WTC11 (cell line): ENCODE results near the gene PRKAG2. TPM values are rescaled to one million over a fixed set of nuclear protein-coding genes. Genes with fewer than 3 reads are reported as not detected.

Experiments used
- ATAC-seq: fragments of 200-7000 bp; cut with Tn5 transposase; 2 replicates; pipeline ENCODE4 v1.10.0; 2021; ENCODE audit warnings: mild to moderate bottlenecking, moderate library complexity
- CTCF ChIA-PET: fragments of 300-600 bp; sonication (Branson Sonifier 250); formaldehyde crosslinking; loops from one replicate; lab custom pipeline; 2021; ENCODE audit warnings: antibody characterized with exemption; lab: Charles Lee
- POLR2A ChIA-PET: fragments of 350-600 bp; sonication (Branson Sonifier 250); formaldehyde crosslinking; loops from one replicate; lab custom pipeline; 2021; ENCODE audit warnings: antibody characterized with exemption; lab: Charles Lee
- DNase-seq: peaks from one replicate; pipeline ENCODE4 v3.0.0; 2021; ENCODE audit warnings: low spot score
- H3K27ac Mint-ChIP-seq: 2 replicates; pipeline ENCODE4 v1.8.0; 2021; ENCODE audit warnings: mixed read lengths
- H3K27me3 Mint-ChIP-seq: 2 replicates; pipeline ENCODE4 v1.8.0; 2021; ENCODE audit warnings: low read depth, mild to moderate bottlenecking, moderate library complexity, mixed read lengths
- H3K36me3 Mint-ChIP-seq: 2 replicates; pipeline ENCODE4 v1.8.0; 2021; ENCODE audit warnings: mixed read lengths
- H3K4me1 Mint-ChIP-seq: 2 replicates; pipeline ENCODE4 v1.8.0; 2022; ENCODE audit warnings: mixed read lengths
- H3K4me3 Mint-ChIP-seq: 2 replicates; pipeline ENCODE4 v1.8.0; 2021; ENCODE audit warnings: mild to moderate bottlenecking, moderate library complexity, mixed read lengths
- H3K9me3 Mint-ChIP-seq: 2 replicates; pipeline ENCODE4 v1.8.0; 2021; ENCODE audit warnings: mixed read lengths
- CREB1 ChIP-seq: sonication (generic); formaldehyde crosslinking; IDR thresholded peaks from 2 replicates; pipeline ENCODE4 v1.8.0; 2023; ENCODE audit warnings: mild to moderate bottlenecking, missing genetic modification reagents
- GRHL2 ChIP-seq: fragments of 250-450 bp; sonication (Bioruptor Pico); IDR thresholded peaks from 2 replicates; pipeline ENCODE4 v1.8.0; 2022; ENCODE audit warnings: mild to moderate bottlenecking, moderate library complexity; ENCODE audit not compliant: insufficient replicate concordance, severe bottlenecking
- IRF2 ChIP-seq: sonication (generic); formaldehyde crosslinking; IDR thresholded peaks from 2 replicates; pipeline ENCODE4 v1.8.0; 2022; ENCODE audit warnings: low read depth, missing genetic modification reagents, borderline replicate concordance
- JUN ChIP-seq: sonication (generic); formaldehyde crosslinking; IDR thresholded peaks from 2 replicates; pipeline ENCODE4 v1.8.0; 2023; ENCODE audit warnings: mild to moderate bottlenecking, missing genetic modification reagents
- NFE2L1 ChIP-seq: sonication (generic); formaldehyde crosslinking; IDR thresholded peaks from 2 replicates; pipeline ENCODE4 v1.8.1; 2023; ENCODE audit warnings: missing genetic modification reagents
- NR3C1 ChIP-seq: sonication (generic); formaldehyde crosslinking; conservative IDR thresholded peaks from 2 replicates; pipeline ENCODE4 v1.8.1; 2023; ENCODE audit warnings: low read depth, mild to moderate bottlenecking, missing genetic modification reagents
- SMAD4 ChIP-seq: sonication (generic); formaldehyde crosslinking; IDR thresholded peaks from 2 replicates; pipeline ENCODE4 v1.8.0; 2022; ENCODE audit warnings: mild to moderate bottlenecking, missing genetic modification reagents
- SOX15 ChIP-seq: fragments of 250-450 bp; sonication (Bioruptor Pico); IDR thresholded peaks from 2 replicates; pipeline ENCODE4 v1.9.0; 2021; ENCODE audit warnings: mild to moderate bottlenecking
- ZNF121 ChIP-seq: sonication (generic); formaldehyde crosslinking; IDR thresholded peaks from 2 replicates; pipeline ENCODE4 v1.8.0; 2023; ENCODE audit warnings: missing genetic modification reagents
- ZNF396 ChIP-seq: fragments of 250-450 bp; sonication (Bioruptor Pico); IDR thresholded peaks from 2 replicates; pipeline ENCODE4 v1.8.0; 2021; ENCODE audit warnings: mild to moderate bottlenecking, moderate library complexity, borderline replicate concordance
- ZNF416 ChIP-seq: fragments of 250-450 bp; sonication (Bioruptor Pico); IDR thresholded peaks from 2 replicates; pipeline ENCODE4 v1.9.0; 2021; ENCODE audit warnings: mild to moderate bottlenecking, inconsistent platforms
- ZNF423 ChIP-seq: fragments of 250-450 bp; sonication (Bioruptor Pico); IDR thresholded peaks from 2 replicates; pipeline ENCODE4 v2.1.2; 2022; ENCODE audit warnings: mild to moderate bottlenecking, moderate library complexity
- total RNA-seq: library from RNA; stranded (reverse); gene quantifications from 3 replicates; pipeline ENCODE4 v1.2.3, GENCODE V29; 2021
- TF ChIP-seq, protein P1 (sequence below): sonication (generic); formaldehyde crosslinking; IDR thresholded peaks from 2 replicates; pipeline ENCODE4 v1.8.0; 2022; ENCODE audit warnings: mild to moderate bottlenecking, missing genetic modification reagents
- TF ChIP-seq, protein P2 (sequence below): sonication (generic); formaldehyde crosslinking; IDR thresholded peaks from 2 replicates; pipeline ENCODE4 v1.8.1; 2023; ENCODE audit warnings: mild to moderate bottlenecking, missing genetic modification reagents
- TF ChIP-seq, protein P3 (sequence below): sonication (generic); formaldehyde crosslinking; IDR thresholded peaks from 2 replicates; pipeline ENCODE4 v1.8.1; 2023; ENCODE audit warnings: mild to moderate bottlenecking, missing genetic modification reagents, moderate library complexity
- TF ChIP-seq, protein P4 (sequence below): sonication (generic); formaldehyde crosslinking; conservative IDR thresholded peaks from 2 replicates; pipeline ENCODE4 v1.8.1; 2022; ENCODE audit warnings: mild to moderate bottlenecking, missing genetic modification reagents
- TF ChIP-seq, protein P5 (sequence below): sonication (generic); formaldehyde crosslinking; IDR thresholded peaks from 2 replicates; pipeline ENCODE4 v1.8.0; 2022; ENCODE audit warnings: mild to moderate bottlenecking, missing genetic modification reagents
- TF ChIP-seq, protein P6 (sequence below): sonication (generic); formaldehyde crosslinking; conservative IDR thresholded peaks from 2 replicates; pipeline ENCODE4 v1.8.1; 2023; ENCODE audit warnings: mild to moderate bottlenecking, low read depth, missing genetic modification reagents, moderate library complexity
- TF ChIP-seq, protein P7 (sequence below): sonication (generic); formaldehyde crosslinking; IDR thresholded peaks from 2 replicates; pipeline ENCODE4 v1.8.1; 2022; ENCODE audit warnings: missing genetic modification reagents, borderline replicate concordance

The PRKAG2 gene
- total RNA-seq, 1 experiment from 2014 or later: 20.3 TPM

DNA sequence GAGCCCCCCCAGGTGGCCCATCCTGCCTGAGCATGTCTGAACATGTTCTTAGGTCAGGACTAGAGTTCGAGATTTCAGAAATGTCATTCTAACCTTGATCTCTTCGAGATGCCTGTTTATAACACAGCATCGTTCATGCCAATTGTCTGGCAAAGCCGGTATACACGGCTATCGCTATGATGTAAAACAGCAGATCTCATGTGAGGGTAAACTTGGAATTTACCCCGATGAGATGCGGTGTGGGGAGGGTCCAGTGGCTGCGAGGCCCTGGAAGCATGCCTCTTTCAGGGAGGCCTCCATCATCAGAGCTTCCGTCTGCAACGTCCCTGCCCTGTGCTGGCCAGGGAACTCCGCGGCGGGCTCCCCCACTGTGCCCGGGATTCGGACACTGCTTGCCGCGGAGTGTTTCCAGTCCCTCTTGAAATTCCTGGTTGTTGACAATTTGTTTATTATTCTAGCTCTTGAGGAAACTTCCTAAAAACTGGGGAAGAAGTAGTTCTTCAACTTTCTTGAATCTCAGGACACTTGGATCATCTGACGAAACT lies 188.6 kb downstream of the PRKAG2 start:
- Mint-ChIP-seq H3K9me3 (no peaks in the 10 kb centered on the region), H3K36me3 (no peaks in the 10 kb centered on the region), H3K27me3 (peaks cover 4% of the 10 kb centered on the region), H3K27ac (no peak overlapping the region), H3K4me1 (peaks cover 32% of the 10 kb centered on the region), H3K4me3 (no peak overlapping the region)
- ATAC-seq (no peak), DNase-seq (no peak)
- ChIA-PET CTCF (interaction anchor here (0.9 to 2.7 kb wide), 2 partner anchors 8 to 48 kb away, joined by 3 to 7 read pairs; no protein-coding TSS in a partner anchor), POLR2A (no interaction called here)
- TF ChIP-seq SMAD4 (no peak), NR3C1 (CRISPR knock-in tag) (no peak), IRF2 (CRISPR knock-in tag) (no peak), ZNF121 (CRISPR knock-in tag) (no peak)
- TF ChIP-seq, protein P1, sequence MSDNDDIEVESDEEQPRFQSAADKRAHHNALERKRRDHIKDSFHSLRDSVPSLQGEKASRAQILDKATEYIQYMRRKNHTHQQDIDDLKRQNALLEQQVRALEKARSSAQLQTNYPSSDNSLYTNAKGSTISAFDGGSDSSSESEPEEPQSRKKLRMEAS (CRISPR knock-in tag): no peak

DNA sequence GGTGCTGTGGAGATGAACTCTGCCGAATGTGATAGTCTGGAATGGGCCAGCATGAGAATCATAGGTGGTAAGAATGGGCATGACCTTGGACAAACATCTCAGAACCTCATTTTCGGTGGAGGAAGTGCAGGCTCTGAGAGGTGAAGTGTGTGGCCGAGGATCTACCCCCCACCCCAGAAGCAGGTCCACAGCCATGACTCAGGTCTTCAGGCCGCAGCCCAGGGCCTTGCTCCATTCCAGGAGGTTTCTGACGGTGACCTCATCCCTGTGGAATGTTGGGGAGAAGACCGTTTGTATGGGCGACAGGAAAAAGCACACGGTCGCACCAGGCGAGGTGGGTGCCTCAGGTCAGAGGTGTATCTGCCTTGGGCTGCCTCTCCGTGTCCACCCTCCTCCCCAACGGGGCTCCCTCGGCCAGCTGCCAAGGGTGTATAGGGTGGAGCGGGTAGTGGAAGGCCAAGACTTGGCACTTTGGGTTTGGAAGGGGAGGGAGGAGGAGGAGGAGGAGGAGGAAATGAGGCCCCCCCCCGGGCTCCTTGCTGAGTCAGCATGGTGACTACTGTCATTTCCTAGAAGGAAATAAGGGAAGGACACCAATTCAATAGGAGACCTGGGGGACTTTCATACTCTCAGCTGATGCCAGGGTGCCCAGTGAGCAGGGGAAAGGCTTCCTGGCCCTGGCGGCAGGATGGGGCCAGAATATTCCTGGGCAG lies 189.2 kb downstream of the PRKAG2 start:
- ChIA-PET POLR2A (no interaction called here), CTCF (interaction anchor here (0.9 kb wide), 1 partner anchor 9 kb away, joined by 3 read pairs; no protein-coding TSS in a partner anchor)
- DNase-seq (peak; percentile 55), ATAC-seq (peak; percentile 88)
- peaks cover 32% of the 10 kb centered on the region for H3K4me1 Mint-ChIP-seq
- no peaks in the 10 kb centered on the region for H3K36me3 Mint-ChIP-seq
- 0 out of 2 replicates have a peak overlapping the region, but pooled peaks have one; percentile 20 for H3K27ac Mint-ChIP-seq
- H3K9me3 Mint-ChIP-seq: no peaks in the 10 kb centered on the region
- no peak overlapping the region for H3K4me3 Mint-ChIP-seq
- peaks cover 4% of the 10 kb centered on the region for H3K27me3 Mint-ChIP-seq
- TF ChIP-seq, protein P2, sequence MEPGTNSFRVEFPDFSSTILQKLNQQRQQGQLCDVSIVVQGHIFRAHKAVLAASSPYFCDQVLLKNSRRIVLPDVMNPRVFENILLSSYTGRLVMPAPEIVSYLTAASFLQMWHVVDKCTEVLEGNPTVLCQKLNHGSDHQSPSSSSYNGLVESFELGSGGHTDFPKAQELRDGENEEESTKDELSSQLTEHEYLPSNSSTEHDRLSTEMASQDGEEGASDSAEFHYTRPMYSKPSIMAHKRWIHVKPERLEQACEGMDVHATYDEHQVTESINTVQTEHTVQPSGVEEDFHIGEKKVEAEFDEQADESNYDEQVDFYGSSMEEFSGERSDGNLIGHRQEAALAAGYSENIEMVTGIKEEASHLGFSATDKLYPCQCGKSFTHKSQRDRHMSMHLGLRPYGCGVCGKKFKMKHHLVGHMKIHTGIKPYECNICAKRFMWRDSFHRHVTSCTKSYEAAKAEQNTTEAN (CRISPR knock-in tag): no peak
- TF ChIP-seq ZNF396 (CRISPR knock-in tag): no peak
- TF ChIP-seq, protein P3, sequence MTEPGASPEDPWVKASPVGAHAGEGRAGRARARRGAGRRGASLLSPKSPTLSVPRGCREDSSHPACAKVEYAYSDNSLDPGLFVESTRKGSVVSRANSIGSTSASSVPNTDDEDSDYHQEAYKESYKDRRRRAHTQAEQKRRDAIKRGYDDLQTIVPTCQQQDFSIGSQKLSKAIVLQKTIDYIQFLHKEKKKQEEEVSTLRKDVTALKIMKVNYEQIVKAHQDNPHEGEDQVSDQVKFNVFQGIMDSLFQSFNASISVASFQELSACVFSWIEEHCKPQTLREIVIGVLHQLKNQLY (CRISPR knock-in tag): no peak
- TF ChIP-seq, protein P4, sequence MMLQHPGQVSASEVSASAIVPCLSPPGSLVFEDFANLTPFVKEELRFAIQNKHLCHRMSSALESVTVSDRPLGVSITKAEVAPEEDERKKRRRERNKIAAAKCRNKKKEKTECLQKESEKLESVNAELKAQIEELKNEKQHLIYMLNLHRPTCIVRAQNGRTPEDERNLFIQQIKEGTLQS: 0 out of 2 replicates have a peak, but pooled peaks have one; percentile 57
- TF ChIP-seq, protein P5, sequence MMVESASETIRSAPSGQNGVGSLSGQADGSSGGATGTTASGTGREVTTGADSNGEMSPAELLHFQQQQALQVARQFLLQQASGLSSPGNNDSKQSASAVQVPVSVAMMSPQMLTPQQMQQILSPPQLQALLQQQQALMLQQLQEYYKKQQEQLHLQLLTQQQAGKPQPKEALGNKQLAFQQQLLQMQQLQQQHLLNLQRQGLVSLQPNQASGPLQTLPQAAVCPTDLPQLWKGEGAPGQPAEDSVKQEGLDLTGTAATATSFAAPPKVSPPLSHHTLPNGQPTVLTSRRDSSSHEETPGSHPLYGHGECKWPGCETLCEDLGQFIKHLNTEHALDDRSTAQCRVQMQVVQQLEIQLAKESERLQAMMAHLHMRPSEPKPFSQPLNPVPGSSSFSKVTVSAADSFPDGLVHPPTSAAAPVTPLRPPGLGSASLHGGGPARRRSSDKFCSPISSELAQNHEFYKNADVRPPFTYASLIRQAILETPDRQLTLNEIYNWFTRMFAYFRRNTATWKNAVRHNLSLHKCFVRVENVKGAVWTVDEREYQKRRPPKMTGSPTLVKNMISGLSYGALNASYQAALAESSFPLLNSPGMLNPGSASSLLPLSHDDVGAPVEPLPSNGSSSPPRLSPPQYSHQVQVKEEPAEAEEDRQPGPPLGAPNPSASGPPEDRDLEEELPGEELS (CRISPR knock-in tag): no peak
- no peak for TF ChIP-seq GRHL2 (CRISPR knock-in tag)
- TF ChIP-seq ZNF423 (CRISPR knock-in tag): no peak
- TF ChIP-seq ZNF416 (CRISPR knock-in tag): no peak
- TF ChIP-seq, protein P6, sequence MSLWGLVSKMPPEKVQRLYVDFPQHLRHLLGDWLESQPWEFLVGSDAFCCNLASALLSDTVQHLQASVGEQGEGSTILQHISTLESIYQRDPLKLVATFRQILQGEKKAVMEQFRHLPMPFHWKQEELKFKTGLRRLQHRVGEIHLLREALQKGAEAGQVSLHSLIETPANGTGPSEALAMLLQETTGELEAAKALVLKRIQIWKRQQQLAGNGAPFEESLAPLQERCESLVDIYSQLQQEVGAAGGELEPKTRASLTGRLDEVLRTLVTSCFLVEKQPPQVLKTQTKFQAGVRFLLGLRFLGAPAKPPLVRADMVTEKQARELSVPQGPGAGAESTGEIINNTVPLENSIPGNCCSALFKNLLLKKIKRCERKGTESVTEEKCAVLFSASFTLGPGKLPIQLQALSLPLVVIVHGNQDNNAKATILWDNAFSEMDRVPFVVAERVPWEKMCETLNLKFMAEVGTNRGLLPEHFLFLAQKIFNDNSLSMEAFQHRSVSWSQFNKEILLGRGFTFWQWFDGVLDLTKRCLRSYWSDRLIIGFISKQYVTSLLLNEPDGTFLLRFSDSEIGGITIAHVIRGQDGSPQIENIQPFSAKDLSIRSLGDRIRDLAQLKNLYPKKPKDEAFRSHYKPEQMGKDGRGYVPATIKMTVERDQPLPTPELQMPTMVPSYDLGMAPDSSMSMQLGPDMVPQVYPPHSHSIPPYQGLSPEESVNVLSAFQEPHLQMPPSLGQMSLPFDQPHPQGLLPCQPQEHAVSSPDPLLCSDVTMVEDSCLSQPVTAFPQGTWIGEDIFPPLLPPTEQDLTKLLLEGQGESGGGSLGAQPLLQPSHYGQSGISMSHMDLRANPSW (CRISPR knock-in tag): no peak
- TF ChIP-seq JUN (CRISPR knock-in tag): peak; percentile 47; the same call in 1 of the 2 replicates
- TF ChIP-seq, protein P7, sequence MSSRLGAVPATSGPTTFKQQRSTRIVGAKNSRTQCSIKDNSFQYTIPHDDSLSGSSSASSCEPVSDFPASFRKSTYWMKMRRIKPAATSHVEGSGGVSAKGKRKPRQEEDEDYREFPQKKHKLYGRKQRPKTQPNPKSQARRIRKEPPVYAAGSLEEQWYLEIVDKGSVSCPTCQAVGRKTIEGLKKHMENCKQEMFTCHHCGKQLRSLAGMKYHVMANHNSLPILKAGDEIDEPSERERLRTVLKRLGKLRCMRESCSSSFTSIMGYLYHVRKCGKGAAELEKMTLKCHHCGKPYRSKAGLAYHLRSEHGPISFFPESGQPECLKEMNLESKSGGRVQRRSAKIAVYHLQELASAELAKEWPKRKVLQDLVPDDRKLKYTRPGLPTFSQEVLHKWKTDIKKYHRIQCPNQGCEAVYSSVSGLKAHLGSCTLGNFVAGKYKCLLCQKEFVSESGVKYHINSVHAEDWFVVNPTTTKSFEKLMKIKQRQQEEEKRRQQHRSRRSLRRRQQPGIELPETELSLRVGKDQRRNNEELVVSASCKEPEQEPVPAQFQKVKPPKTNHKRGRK (CRISPR knock-in tag): no peak
- no peak for TF ChIP-seq CREB1 (CRISPR knock-in tag)
- no peak for TF ChIP-seq SOX15
- peak; percentile 84 for TF ChIP-seq NFE2L1 (CRISPR knock-in tag)
- TF ChIP-seq, protein P1 (CRISPR knock-in tag): no peak
- TF ChIP-seq IRF2 (CRISPR knock-in tag): no peak
